HEK293T (cell line): ENCODE data around the gene OST4.

ENCODE experiments used
- ARNT ChIP-seq: fragments of 450-650 bp; IDR thresholded peaks from 2 replicates; pipeline ENCODE4 v1.6.1; 2017; ENCODE audit warnings: mild to moderate bottlenecking
- BHLHE40 ChIP-seq: fragments of 450-650 bp; IDR thresholded peaks from 2 replicates; pipeline ENCODE4 v1.6.1; 2016; ENCODE audit warnings: mild to moderate bottlenecking, moderate library complexity, borderline replicate concordance
- CTBP1 ChIP-seq: fragments of 450-650 bp; IDR thresholded peaks from 2 replicates; pipeline ENCODE4 v1.6.1; 2016; ENCODE audit warnings: borderline replicate concordance
- ELF4 ChIP-seq: fragments of 450-650 bp; IDR thresholded peaks from 2 replicates; pipeline ENCODE4 v1.6.1; 2017; ENCODE audit warnings: antibody characterized with exemption
- FOXA1 ChIP-seq: fragments of 450-650 bp; IDR thresholded peaks from 2 replicates; pipeline ENCODE4 v1.6.1; 2016; ENCODE audit warnings: mild to moderate bottlenecking
- FOXK2 ChIP-seq: fragments of 450-650 bp; IDR thresholded peaks from 2 replicates; pipeline ENCODE4 v1.6.1; 2016; ENCODE audit warnings: mild to moderate bottlenecking
- FOXM1 ChIP-seq: fragments of 450-650 bp; IDR thresholded peaks from 2 replicates; pipeline ENCODE4 v1.6.1; 2017; ENCODE audit warnings: mild to moderate bottlenecking, borderline replicate concordance
- HDGF ChIP-seq: fragments of 450-650 bp; IDR thresholded peaks from 2 replicates; pipeline ENCODE4 v1.6.1; 2017; ENCODE audit warnings: antibody characterized with exemption, borderline replicate concordance
- L3MBTL2 ChIP-seq: fragments of 450-650 bp; conservative IDR thresholded peaks from 2 replicates; pipeline ENCODE4 v1.6.1; 2016; ENCODE audit warnings: mild to moderate bottlenecking
- LEF1 ChIP-seq: fragments of 450-650 bp; IDR thresholded peaks from 2 replicates; pipeline ENCODE4 v1.6.1; 2017; ENCODE audit warnings: mild to moderate bottlenecking, borderline replicate concordance
- SP1 ChIP-seq: fragments of 450-650 bp; IDR thresholded peaks from 2 replicates; pipeline ENCODE4 v1.6.1; 2017
- SUZ12 ChIP-seq: fragments of 450-650 bp; IDR thresholded peaks from 2 replicates; pipeline ENCODE4 v1.6.1; 2016; ENCODE audit warnings: mild to moderate bottlenecking
- TARDBP ChIP-seq: fragments of 450-650 bp; IDR thresholded peaks from 2 replicates; pipeline ENCODE4 v1.6.1; 2016
- ZNF384 ChIP-seq: fragments of 450-650 bp; IDR thresholded peaks from 2 replicates; pipeline ENCODE4 v1.6.1; 2016

DNA sequence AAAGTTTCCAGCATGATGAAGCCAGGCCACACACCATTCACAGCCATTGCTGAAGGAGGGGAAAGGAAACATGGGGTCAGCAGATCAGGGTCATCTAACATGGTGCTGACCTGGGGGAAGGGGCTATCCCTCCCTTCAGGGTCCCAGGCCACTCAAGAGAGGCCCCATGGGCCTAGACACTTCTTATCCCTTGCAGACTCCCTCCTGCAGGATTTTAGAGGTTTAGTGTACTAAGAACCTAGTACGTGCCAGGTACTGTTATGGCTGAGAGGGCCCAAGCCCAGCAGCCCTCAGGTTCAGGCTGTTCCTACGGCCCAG, 23.9 kb upstream of the OST4 start:
- TF ChIP-seq BHLHE40 = no peak
- no peak for TF ChIP-seq ARNT
- no peak for TF ChIP-seq FOXA1
- TF ChIP-seq LEF1 = no peak
- TF ChIP-seq FOXK2 = no peak
- no peak for TF ChIP-seq SP1
- no peak for TF ChIP-seq HDGF
- no peak for TF ChIP-seq ZNF384
- TF ChIP-seq ELF4 = no peak
- no peak for TF ChIP-seq FOXM1
- no peak for TF ChIP-seq TARDBP
- TF ChIP-seq L3MBTL2 = no peak
- no peak for TF ChIP-seq SUZ12
- no peak for TF ChIP-seq CTBP1
